ENCODE data around the gene ABCB6.
A peak's percentile ranks its signal among the peaks of the same experiment; 100 is the strongest.

The ABCB6 gene

GRCh38 chr2:219182331-219183150 is 36.2 kb downstream of the ABCB6 start:
- DNase-seq = no peak

DNA sequence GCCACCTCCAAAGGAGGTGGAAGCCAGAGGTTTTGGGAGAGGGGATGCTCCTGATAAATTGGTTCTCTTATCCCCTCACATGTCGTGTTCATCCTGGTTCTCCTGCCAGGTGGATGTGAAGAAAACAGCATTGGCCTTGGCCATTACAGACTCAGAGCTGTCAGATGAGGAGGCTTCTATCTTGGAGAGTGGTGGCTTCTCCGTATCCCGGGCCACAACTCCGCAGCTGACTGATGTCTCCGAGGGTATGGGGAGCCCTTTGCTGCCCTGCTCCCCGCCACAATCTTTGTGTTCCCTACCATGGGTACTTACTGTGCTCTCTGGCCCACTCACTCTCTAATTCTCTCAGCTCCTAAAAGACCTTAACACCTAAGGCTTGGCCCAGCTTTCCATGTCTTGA is 37.2 kb downstream of the ABCB6 start:
- no peak for DNase-seq

- DNase-seq = no peak
Observed at GRCh38 chr2:219180961-219181360, 37.8 kb downstream of the ABCB6 start.

GRCh38 chr2:219179601-219180465 is 38.9 kb downstream of the ABCB6 start:
- DNase-seq = no peak

DNA sequence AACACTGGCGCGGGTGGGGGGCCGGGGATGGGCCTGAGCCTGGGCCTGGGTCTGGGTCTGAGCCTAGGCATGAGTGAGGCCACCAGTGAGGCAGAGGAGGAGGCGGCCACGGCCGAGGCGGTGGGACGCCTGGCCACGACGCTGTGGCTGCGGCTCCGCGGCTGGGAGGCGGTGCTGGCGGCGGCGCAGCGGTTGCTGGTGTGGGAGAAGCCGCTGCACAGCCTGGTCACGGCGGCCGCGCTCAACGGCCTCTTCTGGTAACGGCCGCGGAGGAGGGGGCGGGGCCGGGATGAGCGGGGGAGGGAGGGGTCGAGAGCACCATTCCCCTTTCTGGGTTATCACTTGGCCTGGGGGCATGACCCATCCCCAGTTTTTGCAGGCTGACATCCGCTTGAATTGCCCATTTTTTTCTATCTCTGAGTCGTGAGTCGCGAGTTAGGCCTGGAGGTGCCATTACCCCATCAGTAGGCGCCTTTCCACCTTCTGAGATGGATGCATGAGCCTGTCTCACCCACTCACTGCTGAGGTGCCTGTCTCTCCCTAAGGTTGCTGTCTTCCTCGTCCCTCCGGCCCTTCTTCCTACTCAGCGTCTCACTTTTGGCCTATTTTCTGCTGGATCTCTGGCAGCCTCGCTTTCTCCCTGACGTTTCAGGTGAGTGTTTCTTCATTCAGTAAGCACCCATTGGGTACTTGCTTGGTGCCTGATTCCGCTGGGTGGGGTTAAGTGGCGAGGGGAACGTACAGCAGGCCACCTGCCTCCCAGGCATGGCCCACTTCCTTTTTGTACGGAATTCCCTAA is 40.2 kb downstream of the ABCB6 start:
- DNase-seq = no peak

DNA sequence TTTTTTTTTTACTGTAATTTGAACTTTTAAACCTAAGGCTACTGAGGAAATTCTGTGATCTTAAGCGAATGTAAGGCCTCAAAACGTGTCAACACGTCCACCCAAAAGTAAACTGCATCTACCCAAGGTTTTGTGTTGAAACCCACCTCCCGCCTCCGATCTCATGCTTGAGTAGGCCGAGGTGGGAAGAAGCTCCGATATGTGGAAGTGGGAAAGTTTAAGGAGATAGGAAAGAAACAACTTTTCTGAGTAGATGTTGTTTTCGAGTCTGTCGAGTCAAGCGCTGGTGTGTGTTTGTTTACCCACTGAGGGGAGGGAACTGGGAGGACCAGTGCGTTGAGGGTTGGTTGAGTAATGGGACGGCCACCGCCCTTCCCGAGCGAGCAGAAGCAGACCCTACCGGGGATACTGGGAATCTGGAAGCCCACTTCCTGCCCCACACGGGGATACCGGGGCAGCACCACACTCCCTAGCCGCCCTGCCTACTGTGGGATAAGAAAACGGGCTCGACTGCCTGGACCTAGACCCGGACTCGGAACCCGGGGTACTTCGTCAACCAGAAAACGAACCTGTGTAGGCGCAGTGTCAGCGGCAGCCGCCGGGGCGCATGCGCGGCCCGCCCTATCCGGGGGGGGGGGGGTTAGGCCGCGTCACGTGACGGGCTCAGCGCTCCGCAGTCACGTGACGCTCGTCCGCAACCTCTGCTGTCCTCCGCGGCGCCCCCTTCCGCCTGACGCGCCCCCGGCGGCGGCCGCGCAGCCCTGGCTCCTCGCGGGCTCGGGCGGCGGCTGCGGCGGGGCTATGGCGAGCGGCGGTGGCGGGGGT is 41.0 kb downstream of the ABCB6 start, which contains the start of gene RETREG2:
RETREG2 (plus strand) TSS at position 724 of the 825 bp plus-strand sequence; CDS start at position 802, 78 bp downstream.
- DNase-seq = peak; percentile 89

- DNase-seq = peak; percentile 78
Observed at GRCh38 chr2:219176818-219177551, 41.8 kb downstream of the ABCB6 start, which contains the start of gene CNPPD1. Gene CNPPD1, minus strand, starts transcription at chr2:219176925. Its CDS starts 97 bp downstream, at chr2:219176828.

DNA sequence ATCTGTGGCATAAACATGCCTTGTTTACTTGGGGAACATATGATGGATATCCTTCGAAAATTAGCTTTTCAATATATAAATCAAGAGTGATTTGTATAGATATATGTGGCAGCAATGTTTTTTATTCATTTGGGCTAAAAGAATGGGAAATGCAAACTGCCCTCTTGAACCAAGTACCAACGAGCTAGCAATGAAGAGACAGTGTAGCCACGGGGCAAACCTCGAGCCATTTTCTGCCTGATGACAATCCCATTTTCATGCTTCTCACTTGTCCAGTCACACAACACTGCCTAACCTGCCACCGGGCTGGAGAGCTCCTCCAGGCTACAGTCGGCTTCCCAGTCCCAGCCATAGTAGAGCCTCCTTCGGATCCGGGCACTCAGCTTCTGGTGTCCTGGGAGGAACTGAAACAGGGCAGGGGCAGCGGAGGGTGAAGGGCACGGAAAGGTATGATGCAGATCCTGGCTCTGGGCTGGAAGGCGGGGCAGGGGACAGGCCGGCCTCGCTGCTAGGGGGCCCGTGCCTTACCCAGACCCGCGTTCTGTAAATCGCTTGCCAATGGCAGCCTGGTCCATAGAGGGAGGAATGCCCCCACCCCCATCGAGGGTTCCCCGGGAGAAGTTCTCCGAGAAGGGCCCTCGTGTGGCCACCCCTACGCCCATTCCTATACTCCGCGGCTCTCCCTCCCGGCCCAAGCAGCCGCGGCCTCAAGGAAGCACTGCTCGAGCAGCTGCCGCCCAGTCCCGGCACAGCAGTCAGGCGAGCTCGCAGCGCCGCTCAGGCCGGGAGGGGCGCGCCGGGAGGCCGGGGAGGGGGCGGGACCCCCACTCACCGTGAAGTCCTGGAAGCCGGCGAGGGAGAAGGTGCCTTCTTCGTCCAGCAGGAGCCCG is 42.6 kb downstream of the ABCB6 start:
- peak; percentile 46 for DNase-seq

DNA sequence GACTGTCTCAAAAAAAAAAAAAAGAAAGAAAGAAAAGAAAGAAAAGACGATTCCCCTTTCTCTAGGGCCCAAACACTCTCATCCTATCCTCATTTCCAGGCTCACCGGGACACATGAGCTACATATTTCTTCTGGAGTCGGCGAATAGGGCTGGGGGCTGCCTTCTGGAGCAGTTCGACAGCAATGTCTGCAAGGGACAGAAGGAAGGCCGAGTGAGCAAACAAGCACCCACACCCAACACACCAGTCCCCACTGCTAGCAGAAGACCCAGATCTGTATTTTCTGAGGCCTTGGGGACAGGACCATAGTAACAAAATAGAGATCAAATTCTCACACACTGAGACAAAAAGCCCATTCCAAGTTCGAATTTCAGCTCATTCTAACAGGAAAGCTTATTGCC is 43.3 kb downstream of the ABCB6 start:
- DNase-seq = no peak

DNA sequence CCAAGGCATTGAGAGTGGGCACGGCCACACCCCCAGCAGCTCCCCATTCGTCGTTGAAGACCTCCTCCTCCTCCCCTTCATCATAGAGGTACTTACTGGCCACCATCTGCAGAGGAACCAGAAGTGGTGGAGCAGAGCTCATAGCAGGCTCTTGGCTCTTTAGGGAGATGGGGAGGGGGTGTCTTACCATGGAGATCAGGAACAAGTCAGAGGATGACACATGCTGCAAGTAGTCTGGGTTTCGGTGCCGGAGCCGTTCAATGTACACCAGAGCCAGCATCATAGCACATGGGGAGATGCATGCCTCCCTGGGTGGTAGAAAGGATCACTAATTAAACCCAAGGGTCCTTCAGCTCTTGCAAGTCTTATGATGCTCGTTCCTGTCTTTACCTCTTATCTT is 44.0 kb downstream of the ABCB6 start:
- no peak for DNase-seq

DNA sequence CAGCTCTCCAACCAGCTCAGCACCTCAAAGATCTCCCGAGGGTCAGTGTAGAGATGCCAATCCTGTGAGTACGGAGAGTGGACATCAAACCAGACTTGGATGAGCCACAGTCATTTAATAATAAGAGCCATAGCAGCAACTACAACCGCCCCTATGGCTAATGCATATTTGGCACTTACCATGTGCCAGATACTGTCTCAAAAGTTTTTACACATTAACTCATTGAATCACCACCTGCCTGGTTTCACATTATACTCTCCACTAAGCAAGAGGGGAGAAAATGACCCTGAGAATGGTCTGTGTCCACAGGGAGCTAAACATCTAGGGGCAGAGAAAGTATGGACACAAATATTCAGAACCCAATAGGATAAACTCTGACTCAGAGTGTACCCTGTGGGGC is 44.6 kb downstream of the ABCB6 start:
- no peak for DNase-seq

- DNase-seq = no peak
Observed at GRCh38 chr2:219173176-219173575, 45.6 kb downstream of the ABCB6 start.

GRCh38 chr2:219172231-219173154 is 46.3 kb downstream of the ABCB6 start:
- DNase-seq = no peak

DNA sequence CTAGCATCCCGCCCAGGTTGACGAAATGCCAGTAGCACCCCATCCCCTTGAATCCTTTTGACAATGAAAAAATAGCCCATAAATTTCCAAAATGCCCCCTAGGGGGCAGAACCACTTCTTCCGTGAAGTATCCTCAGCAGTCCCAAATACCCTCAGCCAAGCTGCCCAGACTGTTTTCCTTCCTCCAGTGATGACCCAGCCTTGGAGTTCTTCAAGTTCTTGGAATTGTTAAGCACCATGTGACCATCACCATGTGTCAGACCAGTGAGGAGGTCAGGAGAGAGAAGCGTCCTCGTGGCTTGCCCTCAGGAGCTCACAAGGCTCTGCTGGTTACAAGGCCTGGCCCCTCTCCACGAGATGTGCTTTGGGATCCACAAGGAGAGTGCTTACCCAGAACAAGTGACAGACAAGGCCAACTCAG is 47.5 kb downstream of the ABCB6 start:
- DNase-seq = peak; percentile 2

- DNase-seq = no peak
Observed at GRCh38 chr2:219169930-219170654, 48.7 kb downstream of the ABCB6 start, which contains the start of gene SLC23A3. Gene SLC23A3, minus strand, starts transcription at chr2:219170029. Its CDS starts 45 bp downstream, at chr2:219169984.

DNA sequence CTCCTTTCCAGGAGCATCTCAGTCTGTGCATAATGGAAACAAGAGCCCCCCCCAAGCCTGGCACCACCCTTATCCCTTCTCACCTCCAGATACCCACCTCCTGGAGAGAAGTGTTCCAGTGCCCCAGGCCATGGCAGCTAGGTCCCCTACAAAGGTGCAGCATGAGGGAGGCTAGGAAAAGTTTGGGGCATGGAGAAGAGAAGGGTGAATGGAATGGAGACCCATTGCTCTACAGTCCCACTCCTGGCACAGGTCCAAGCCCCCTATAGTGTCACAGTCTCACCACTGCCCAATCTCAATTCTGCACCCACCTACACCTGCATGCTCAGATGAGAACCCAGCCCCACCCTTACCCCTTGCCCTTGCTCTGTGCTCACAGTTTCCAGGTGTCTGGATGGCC is 49.8 kb downstream of the ABCB6 start:
- no peak for DNase-seq

- DNase-seq = no peak
Observed at GRCh38 chr2:219168526-219168925, 50.2 kb downstream of the ABCB6 start.

- DNase-seq = no peak
Observed at GRCh38 chr2:219167997-219168396, 50.8 kb downstream of the ABCB6 start.

Measured in NCI-H2171 (cell line).